ENCODE data around the gene PIK3C2G.

PIK3C2G gene

DNA sequence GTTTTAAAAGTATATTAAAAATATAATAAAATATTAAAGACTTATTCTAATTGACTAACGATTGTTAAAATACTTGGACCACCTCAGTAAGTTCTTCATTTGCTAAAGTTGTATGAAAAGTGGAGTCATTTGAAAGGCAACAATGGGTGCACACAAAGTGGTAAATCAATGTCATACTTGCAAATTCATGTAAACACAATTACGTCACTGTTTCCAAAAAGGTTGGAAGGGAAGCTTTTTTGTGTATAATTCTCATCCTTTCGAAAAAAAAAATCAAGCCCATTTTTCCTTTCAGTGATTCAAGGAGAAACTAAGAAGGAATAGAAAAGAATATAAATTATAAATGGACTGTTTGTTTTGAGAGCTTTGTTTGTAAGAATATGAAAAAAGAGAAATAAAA is 166.2 kb downstream of the PIK3C2G start:
- no peak for DNase-seq

- no peak for DNase-seq
These were observed 167.1 kb downstream of the PIK3C2G start for GRCh38 chr12:18428416-18428815.

DNA sequence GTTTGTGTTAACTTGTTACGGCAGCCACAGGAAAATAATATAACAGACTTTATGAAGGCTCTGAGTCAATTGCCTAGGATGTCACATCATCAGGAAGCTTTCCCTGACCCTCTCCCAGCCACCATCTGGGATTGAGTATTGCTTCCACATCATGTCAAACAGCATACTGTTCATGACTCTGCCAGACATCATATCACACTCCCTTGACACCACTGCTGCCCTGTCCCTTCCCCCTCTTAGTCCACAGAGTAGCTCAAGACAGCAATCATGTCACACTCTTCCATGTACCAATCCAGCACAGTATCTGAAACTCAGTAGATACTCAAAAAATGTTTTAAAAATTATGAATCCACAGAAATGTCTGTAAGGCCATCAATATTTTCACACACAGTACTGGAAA is 168.0 kb downstream of the PIK3C2G start:
- DNase-seq = no peak

DNA sequence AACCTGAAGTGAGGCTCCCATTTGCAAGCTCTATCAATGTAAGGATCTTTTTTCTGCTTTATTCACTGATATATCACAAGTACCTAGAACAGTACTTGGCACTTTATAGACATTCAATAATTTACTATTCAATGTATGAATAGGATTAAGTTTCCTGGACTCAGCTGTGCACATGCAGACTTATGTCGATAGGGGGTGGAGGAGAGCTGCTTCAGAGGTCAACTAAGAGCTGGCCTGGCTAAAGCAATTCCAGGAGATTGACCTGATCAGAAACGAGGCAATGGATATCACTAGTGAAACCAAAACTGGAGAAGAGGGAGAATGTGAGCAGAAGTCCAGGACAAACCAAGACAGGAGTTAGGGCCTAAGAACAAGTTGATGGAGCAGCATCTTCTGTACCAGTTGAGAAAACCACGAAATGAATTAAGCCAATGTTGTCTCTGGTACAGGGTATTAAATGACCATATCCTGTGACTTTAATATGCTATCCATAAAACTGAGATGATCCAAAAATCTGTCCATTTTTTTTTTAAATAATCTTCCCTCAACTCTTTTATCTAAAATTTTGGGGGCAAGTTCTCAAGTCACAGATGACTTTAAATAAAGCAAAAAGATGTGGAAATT is 169.2 kb downstream of the PIK3C2G start:
- no peak for DNase-seq

DNA sequence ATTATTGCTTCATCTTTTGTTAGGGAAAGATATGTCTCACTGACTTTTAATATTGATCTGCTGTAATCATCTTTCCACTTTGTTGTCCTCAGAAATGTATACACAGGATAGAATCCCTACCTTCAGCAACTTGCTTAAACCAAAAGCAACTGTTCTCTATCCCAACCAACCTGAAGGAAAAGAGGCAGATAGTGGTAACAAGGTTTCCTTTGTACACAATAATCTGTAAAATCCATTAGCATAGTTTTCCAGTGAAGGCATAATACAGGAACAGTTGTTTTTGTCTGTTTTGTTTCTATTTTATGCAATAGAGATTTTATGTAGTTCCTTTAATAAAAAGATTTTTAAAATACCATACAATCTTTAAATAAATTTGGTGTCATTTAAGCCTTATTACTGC is 170.5 kb downstream of the PIK3C2G start:
- DNase-seq = no peak

GRCh38 chr12:18432206-18432605 is 170.9 kb downstream of the PIK3C2G start:
- no peak for DNase-seq

DNA sequence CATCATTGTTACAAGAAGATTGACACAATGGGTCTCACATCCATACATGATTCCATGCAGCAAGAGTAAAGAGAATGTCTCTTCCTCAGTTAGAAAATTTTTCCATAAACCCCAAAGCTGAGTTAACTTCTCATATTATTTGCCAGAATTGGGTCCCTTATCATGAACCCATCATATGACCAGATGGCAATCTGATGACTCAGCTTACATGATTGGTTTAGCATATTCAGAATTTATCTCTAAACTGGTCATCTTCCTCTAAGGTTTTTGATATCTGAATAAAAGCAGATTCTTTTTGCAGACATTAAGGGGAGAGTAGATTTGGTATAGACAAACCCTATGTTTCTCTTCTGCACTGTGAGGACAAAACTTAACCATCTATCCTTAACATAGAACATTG is 174.9 kb downstream of the PIK3C2G start:
- DNase-seq = no peak

DNA sequence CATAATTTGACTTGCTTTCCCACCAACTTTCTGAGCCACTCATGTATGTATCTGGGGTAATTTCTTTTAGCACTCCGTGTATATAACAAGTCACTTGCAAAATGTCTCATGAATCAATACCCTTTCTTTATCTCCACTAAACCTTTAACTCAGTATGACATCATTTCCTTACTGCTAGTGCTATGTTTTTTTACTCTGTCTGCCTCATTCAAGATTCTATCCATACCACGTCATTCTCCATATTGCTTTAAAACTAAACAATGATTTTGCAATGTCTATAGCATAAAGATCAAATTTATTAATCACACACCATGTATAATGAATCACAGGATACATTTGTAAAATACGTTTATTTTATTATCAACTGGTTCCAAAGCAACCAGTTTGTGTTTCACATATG is 178.2 kb downstream of the PIK3C2G start:
- DNase-seq = no peak

- no peak for DNase-seq
These were observed 182.6 kb downstream of the PIK3C2G start for GRCh38 chr12:18443768-18444437.

DNA sequence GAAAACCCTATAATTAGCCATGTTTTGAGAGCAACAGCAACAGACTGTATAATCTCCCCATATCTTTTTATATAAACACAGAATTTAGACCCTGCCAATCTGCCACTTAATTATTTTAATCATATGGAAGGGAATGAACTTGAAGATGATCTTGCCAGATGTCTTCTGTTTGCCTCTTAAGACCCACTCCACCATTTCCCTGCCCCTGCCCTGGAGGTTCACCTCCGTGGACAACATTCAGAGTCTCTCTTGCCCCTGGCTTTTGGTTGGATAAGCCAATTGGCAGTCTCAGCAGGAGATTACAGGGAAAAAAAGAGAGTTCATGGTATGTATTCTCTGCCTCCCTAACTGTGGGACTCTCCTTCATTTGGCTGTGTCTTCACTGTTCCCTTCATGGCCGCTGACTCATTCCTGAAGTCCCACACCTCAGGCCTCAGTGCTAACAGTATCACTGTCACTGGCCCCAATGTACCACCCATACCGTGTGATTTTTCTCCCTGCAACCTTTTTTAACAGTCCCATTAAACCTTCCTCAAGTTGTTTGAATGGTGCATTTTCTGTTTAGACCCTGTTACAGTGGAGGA is 184.8 kb downstream of the PIK3C2G start:
- no peak for DNase-seq

- DNase-seq = no peak
These were observed 193.0 kb downstream of the PIK3C2G start for GRCh38 chr12:18454330-18454729.

DNA sequence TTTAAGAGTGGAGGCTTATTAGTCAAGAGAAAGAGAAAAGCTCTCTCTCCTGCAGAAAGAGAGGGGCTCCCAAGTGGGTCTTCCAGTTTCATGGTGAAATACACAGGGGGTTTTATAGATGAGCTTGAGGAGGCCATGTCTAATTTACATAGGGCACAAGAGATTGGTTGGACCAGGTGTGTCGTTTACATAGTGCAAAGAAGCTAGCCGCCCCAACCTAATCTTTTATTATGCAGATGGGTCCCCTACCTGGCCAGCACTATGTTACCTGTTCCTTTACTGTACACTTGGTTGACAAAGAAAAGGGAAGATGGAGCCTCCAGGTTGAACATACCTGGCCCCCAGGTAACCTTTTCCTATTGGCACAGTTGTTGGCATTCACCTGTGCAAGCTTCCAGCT is 195.0 kb downstream of the PIK3C2G start:
- no peak for DNase-seq

DNA sequence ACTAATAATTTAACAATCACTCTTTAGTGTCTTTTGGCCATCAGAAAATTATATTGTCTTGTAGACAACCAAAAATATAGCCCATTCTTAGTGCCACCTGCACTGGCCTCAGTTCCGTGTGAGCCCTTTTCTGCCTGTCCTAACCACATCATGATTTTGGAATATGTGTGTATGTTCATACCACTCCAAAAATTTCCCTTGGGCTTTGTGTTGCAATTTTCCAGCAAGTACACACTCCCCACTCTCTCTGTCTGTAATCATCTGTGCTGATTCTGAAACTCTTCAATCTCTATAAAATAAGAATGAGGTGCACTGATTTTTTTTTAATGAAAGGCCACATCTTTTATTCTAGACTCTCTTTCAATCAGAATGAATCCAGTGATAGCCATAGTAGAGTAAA is 196.0 kb downstream of the PIK3C2G start:
- no peak for DNase-seq

DNA sequence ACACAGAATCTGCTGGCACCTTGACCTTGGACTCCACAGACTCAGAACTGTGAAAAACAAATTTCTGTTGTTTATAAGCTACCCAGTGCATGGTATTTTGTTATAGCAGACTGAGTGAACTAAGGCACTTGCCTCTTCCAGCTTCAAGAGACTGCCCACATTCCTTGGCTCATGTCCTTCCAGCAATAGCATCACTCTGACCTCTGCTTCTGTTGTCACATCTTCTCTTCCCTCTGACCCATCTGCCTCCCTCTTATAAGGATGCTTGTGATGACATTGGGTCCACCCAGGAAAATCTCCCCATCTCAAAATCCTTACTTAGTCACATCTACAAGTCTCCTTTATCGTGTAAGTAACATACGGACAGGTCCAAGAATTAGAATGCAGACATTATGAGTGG is 200.4 kb downstream of the PIK3C2G start:
- DNase-seq = no peak

GRCh38 chr12:18462442-18462841 is 201.1 kb downstream of the PIK3C2G start:
- no peak for DNase-seq

- no peak for DNase-seq
These were observed 206.4 kb downstream of the PIK3C2G start for GRCh38 chr12:18467620-18468245.

DNA sequence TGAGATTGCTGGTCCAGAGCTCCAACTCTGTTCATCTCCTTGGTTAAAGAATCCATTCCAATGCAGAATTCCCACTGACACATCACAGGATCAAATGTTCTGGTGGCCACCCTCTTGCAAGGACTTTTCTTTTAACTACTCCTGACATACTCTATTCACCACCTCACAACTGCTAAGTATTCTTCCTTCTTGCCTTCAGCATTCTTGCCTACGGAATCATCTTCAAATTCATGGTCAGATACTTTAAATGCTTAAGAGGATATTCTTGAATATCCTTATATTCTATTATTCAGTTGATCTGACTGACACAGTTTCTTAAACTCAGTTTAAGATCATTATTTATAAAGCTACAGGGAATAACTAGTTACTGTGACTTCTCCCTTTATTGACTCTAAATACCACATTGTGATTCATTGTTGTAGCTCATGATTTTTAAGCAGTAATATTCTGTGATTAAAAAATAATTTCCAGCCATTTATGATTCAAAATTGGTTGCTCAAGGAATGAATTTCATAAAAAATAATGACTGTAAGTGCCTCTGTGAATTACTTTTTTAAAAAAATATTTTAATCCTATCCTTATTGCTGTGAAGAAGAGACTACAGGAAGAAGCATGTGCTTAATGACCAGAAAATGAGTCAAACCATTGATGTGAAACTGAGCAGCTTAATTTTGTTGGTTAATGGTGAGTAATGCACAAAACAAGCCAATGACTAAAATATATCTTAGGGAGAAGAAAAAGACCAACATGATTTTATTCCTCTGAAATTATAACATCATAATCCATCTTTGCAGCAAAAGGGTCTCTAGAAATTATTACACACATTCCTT is 207.1 kb downstream of the PIK3C2G start:
- no peak for DNase-seq

- DNase-seq = no peak
These were observed 208.9 kb downstream of the PIK3C2G start for GRCh38 chr12:18470251-18470650.

GRCh38 chr12:18472304-18472703 is 211.0 kb downstream of the PIK3C2G start:
- DNase-seq = no peak

DNA sequence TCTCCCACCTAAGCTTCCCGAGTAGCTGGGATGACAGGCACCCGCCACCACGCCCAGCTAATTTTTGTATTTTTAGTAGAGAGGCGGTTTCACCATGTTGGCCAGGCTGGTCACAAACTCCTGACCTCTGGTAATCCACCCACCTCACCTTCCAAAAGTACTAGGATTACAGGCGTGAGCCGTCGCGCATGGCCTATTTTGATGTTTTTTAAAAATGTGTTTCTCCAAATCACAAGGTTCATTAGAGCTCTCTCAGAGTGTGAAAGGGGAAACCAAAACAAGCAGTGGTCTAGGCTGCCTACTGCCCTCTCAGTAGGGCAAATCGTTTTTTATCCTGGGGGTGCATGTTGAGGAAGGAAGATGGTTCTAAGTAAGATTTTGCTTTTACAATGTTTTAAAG is 211.5 kb downstream of the PIK3C2G start:
- no peak for DNase-seq

DNA sequence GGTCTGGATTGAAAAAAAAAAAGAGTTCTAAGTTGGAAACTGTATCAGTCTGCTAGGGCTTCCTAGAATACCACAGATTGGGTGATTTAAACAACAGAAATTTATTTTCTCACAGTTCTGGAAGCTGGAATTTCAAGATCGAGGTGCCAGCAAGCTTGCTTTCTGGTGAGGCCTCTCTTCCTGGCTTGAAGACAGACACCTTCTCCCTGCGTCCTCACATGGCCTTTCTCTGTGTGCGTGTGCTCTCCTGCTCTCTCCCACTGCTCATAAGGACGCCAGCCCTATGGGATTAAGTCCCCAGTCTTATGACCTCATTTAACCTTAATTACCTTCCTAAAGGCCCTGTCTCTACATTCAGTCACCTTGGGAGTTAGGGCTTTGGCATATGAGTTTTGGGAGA is 215.5 kb downstream of the PIK3C2G start:
- no peak for DNase-seq

GRCh38 chr12:18479256-18479655 is 217.9 kb downstream of the PIK3C2G start:
- DNase-seq = no peak

- DNase-seq = no peak
These were observed 221.3 kb downstream of the PIK3C2G start for GRCh38 chr12:18482601-18483120.
